Amniotic epithelial cell (primary cell): ENCODE results near the gene MOCS1.
"Not testable (repeated sequence)": the region's sequence is repeated elsewhere in the genome, so short reads cannot be mapped to it uniquely, and the experiment has no call there.

ENCODE experiments used
- DNase-seq: peaks from one replicate; pipeline ENCODE4 v3.0.0-alpha.2; 2010; ENCODE audit warnings: low read depth

The MOCS1 gene

GRCh38 chr6:39934131-39934757 lies at the start of gene MOCS1:
TSS of gene MOCS1 (minus strand) at chr6:39934462. CDS start at chr6:39934417, 45 bp downstream.
- peak; percentile 70 for DNase-seq

GRCh38 chr6:39984051-39984450 lies 49.8 kb upstream of the MOCS1 start:
- DNase-seq, result no peak

GRCh38 chr6:39983193-39983592 lies 48.9 kb upstream of the MOCS1 start:
- DNase-seq, result no peak

- DNase-seq, result no peak
Measured at GRCh38 chr6:39982720-39983119, 48.5 kb upstream of the MOCS1 start.

- peak; percentile 32 for DNase-seq
Measured at GRCh38 chr6:39980839-39981580, 46.7 kb upstream of the MOCS1 start.

- no peak for DNase-seq
Measured at GRCh38 chr6:39979461-39980328, 45.4 kb upstream of the MOCS1 start.

- DNase-seq, result no peak
Measured at GRCh38 chr6:39978240-39978639, 44.0 kb upstream of the MOCS1 start.

GRCh38 chr6:39973661-39974060 lies 39.4 kb upstream of the MOCS1 start:
- no peak for DNase-seq

- DNase-seq, result not testable (repeated sequence)
Measured at GRCh38 chr6:39972717-39973116, 38.5 kb upstream of the MOCS1 start.

- DNase-seq, result not testable (repeated sequence)
Measured at GRCh38 chr6:39971131-39971530, 36.9 kb upstream of the MOCS1 start.

- DNase-seq, result no peak
Measured at GRCh38 chr6:39965751-39966150, 31.5 kb upstream of the MOCS1 start.

GRCh38 chr6:39964530-39964929 lies 30.3 kb upstream of the MOCS1 start:
- DNase-seq, result no peak

GRCh38 chr6:39964094-39964493 lies 29.8 kb upstream of the MOCS1 start:
- no peak for DNase-seq

- no peak for DNase-seq
Measured at GRCh38 chr6:39962831-39963230, 28.6 kb upstream of the MOCS1 start.

GRCh38 chr6:39961178-39961577 lies 26.9 kb upstream of the MOCS1 start:
- no peak for DNase-seq

- DNase-seq, result no peak
Measured at GRCh38 chr6:39958947-39959346, 24.7 kb upstream of the MOCS1 start.

GRCh38 chr6:39956936-39957335 lies 22.7 kb upstream of the MOCS1 start:
- no peak for DNase-seq

- no peak for DNase-seq
Measured at GRCh38 chr6:39953076-39953618, 18.9 kb upstream of the MOCS1 start.

- DNase-seq, result no peak
Measured at GRCh38 chr6:39952167-39952566, 17.9 kb upstream of the MOCS1 start.

GRCh38 chr6:39951716-39952115 lies 17.5 kb upstream of the MOCS1 start:
- no peak for DNase-seq

- no peak for DNase-seq
Measured at GRCh38 chr6:39951191-39951590, 16.9 kb upstream of the MOCS1 start.

- no peak for DNase-seq
Measured at GRCh38 chr6:39950125-39950720, 16.0 kb upstream of the MOCS1 start.
